Fibroblast of skin of right biceps (primary cell): Measurements from ENCODE around the gene KRTAP5-5.
A peak's percentile ranks its signal among the peaks of the same experiment; 100 is the strongest.
"Not testable (repeated sequence)": the region's sequence is repeated elsewhere in the genome, so short reads cannot be mapped to it uniquely, and the experiment has no call there.

Experiments used
- DNase-seq: peaks from one replicate; pipeline ENCODE4 v3.0.0-alpha.2; 2013

KRTAP5-5 gene

DNA sequence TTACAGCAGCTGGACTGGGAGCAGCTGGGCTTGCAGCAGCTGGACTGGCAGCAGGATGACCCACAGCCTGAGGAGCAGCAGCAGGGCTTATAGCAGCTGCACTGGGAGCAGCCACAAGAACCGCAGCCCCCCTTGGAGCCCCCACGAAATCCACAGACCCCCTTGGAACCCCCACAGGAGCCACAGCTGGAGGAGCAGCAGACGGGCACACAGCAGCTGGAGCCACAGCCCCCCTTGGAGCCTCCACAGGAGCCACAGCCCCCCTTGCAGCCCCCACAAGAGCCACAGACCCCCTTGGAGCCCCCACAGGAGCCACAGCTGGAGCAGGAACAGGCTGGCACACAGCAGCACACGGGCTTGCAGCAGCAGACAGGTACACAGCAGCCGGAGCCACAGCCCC is 21.7 kb upstream of the KRTAP5-5 start:
- not testable (repeated sequence) for DNase-seq

DNA sequence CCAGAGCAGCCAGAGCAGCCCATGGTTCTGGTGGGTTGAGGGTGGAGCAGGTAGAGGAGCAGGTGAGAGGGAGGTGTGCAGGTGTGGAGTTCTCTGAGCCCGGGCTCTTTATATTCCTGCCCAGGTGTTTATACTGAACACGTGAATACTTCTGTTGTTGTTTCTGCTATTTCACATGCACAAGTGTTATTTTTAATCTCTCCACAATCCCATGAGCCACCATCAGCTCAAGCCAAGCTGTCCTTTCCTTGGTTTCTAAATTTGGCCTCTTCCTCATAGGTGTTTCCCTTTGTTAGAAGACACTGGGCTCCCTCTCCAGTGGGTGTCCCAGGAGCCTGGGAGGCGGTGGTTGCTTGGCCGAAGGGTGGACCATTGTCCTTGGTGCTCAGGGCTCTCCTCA is 21.2 kb upstream of the KRTAP5-5 start, which contains the start of gene KRTAP5-3:
TSS of gene KRTAP5-3 (minus strand) at position 101 of the 400 bp plus-strand sequence. CDS start at position 23, 78 bp downstream.
- no peak for DNase-seq

DNA sequence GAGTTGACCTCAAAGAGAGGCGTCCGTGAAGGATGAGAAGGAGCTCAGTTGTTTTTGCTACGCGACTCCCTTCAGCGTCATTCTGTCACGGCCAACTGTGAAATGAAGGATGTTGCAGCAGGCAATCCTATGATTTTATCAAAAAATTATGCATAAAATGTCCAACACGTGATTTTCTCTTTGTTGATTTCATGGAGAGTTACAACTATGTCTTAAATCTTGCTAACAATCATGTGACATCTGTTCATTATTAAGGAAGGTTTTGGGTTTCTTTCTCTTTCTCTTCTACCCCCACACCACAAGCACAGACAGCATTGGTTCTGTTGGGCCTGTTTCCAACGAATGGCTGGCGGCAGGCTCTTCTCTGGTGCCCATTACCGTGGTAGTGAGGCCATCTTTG is 11.3 kb upstream of the KRTAP5-5 start:
- DNase-seq: peak; percentile 7

DNA sequence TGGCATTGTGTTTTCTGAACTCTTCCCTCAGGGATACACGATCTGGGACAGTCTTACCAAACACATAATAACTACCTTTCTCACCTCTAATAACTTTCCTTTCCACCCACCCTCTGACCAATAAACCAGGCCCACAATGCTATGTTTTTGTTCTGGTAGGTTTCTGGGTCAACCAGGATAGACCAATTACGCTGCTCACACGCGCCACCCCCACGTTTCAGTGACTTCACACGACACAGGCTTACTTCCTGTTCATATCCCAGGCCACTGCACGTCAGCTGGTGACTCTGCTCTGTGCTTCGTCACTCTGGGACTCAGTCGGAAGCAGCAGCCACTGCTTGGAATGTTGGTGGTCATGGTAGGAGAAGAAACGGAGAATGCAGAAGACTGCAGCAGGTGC is 10.1 kb upstream of the KRTAP5-5 start:
- peak; percentile 8 for DNase-seq

DNA sequence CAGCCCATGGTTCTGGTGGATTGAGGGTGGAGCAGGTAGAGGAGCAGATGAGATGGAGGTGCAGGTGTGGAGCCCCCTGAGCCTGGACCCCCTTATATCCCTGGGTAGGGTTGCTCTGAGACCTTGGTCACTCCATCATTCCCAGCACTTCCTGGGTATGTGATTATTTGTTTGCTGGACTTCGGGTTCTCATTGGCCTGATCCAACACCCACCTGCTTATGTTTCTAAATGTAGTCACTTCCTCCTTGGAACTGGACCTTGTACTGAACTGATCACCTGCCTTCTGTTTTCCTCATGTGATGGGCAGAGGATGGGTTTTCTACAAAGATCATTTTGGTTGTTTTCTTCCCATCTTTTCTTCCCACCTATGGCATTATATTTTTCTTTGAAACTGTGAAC is 7.5 kb upstream of the KRTAP5-5 start, which contains the start of gene KRTAP5-4:
TSS of gene KRTAP5-4 (minus strand) at position 53 of the 400 bp plus-strand sequence. CDS start at position 8, 45 bp downstream.
- DNase-seq: no peak

DNA sequence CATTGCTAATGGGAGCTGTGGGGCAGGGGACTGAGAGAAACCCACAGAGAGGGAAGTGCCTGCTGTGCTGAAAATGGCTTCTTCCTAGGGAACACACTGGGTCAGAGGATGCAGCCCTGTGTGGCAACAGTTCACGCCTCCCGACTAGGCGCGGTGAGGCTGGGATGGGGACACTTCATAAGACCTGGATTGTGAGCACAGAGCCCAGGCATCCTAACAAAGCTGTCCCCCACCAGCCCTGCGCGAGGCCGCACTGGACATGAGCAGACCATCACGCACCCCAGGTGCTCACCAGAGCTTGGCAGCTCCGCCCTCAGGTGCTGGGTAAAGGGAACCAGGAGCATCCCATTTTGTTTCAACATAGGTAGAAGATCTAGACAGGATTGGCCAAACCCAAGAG is 5.9 kb upstream of the KRTAP5-5 start:
- no peak for DNase-seq

DNA sequence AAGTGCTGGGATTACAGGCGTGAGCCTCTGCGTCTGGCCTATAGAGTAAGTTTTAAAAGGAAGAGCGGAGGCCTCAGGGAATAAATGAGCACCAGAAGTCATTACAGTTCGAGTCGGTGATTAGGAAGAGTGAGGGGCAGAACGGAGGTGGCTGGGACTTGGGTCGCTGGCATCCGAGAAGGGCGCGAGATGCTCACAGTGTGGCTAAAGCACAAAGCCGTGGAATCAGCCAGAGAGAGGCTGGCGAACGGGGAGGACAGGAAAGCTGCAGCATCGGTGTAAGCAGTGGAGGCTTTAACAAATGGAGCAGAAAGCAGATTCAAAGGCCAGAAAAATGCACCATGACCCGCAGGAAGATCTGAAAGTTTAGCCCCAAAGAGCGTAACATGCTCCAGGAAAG is 5.0 kb upstream of the KRTAP5-5 start:
- no peak for DNase-seq

DNA sequence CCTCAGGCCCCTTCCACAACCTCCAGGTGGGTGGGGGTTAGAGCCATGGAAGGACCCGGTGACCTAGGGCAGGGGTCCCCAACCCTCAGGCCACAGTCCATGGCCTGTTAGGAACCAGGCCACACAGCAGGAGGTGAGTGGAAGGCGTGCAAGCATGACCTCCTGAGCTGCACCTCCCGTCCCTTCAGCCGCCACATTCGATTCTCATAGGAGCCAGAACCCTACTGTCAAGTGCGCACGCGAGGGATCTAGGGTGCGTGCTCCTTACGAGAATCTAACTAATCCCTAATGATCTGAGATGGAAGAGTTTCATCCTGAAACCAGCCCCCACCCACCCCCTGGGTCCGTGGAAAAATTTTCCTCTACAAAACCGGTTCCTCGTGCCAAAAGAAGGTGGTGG is 4.0 kb upstream of the KRTAP5-5 start:
- DNase-seq: no peak

DNA sequence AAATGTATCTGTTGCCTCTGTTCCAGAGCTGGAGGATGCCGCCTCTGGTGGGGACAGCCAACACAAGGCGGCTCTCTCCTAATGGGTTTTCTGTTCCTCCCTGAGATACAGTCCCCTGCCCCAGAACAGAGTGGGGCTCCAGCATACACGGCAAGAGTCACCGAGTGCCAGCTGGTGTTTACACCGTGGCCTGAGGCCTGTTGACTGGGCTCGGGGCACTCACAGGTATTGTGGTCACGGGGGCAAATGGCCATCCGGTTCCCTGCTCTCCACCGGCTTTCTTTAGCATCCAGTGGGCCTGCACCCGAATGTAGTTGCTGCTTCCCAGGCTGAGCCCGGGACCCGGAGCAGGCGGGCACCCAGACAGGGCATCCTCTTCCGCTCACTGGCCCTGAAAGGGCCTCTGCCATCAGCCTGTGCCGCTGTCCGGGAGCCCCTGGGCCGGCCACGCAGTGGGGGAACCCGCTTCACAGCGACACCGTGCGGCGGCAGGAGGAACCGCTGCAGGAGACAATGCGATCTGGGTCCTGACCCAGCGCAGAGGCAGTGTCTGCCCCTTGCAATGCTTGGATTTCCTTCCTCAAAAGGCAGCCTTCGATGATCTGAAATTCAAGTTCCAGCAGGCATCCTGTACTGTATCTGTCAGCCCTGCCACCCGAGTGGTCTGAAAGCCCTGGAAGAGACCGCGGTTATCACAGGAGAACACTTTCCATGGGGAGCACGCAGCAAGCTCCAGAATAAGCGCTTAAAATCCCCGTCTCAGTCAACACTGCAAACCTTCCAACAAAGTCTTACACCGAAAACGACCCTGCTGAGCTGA is 859 bp upstream of the KRTAP5-5 start:
- DNase-seq: peak; percentile 14

DNA sequence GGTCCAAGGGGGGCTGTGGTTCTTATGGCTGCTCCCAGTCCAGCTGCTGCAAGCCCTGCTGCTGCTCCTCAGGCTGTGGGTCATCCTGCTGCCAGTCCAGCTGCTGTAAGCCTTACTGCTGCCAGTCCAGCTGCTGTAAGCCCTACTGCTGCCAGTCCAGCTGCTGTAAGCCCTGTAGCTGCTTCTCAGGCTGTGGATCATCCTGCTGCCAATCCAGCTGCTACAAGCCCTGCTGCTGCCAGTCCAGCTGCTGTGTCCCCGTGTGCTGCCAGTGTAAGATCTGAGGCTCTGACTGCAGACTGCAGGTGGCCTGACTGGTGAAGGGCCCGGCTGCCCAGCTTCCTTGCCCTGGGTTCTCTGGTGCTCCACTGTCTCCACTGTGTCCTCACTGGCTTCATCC is 696 bp downstream of the KRTAP5-5 start:
- DNase-seq: no peak

DNA sequence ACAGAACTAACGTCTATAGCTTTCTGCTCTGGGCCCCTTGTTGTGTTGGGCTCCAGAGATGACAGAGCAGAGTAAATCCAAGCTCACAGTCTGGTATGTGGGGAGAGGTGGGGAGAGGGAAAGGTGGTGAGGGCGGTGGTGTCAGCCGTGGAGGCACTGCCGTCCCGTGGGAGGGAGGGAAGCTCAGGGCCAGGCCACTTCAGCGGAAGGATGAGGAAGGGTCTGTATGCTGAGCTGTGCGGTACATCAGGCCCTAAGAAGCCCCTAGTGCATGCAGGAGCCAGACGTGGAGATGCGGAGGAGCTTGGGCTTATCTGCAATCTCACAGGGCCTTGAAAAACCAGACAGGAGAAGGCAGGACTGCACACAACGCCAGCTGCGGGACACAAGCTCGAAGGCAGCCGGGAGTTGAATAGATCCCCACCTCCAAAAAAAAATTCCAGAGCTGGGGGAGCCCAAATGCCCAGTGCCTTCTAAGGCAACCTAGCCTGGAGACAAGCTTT is 1.5 kb downstream of the KRTAP5-5 start:
- DNase-seq: no peak

DNA sequence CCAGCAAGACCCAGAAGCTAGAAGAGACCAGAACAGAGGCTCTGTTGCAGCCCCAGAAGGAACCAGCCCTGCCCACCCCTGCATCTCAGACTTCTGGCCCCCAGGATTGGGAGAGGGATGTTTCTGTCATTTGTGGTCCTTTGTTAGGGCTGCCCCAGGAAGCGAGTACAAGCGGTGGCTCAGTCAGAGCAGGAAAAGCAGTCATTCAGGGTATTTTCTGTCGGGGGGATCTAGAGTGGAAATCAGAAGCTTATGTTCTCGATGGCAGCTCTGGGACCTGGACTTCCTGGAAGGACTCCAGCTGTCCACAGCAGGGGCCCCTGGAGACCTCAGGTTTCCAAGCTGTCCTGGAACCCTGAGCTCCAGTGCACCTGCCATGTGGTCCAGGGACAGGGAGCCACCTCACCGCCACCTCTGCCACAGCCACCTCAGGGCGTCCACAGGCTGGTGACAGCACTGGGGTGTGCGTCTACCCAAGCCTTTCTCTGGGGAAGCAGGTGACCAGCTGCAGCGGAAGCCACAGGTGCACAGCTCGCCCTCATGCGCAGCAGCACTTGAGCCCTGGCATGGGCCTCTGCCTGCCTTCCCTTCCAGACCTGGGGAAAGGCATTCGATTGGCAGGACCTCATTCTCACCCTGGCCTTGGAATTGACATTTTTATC is 2.6 kb downstream of the KRTAP5-5 start:
- DNase-seq: no peak

DNA sequence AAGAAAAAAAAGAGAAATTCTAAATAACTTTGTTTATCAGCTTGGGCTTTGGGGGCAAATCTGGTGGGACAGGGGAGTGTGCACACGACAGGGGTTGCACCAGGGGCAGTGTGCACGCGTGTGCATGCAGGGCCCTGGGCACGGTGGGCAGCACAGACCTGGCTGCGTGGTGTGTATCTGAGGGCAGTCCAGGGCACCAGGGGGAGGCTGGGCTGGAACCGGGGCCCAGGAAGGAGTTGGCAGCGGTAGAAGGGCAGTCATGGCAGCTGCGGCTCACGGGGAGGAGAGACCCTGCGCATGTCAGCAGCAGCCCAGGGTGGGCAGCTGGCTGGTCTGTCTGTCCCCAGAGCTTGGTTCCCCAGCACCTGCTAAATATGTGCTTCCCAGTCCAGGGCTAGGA is 4.3 kb downstream of the KRTAP5-5 start:
- no peak for DNase-seq

DNA sequence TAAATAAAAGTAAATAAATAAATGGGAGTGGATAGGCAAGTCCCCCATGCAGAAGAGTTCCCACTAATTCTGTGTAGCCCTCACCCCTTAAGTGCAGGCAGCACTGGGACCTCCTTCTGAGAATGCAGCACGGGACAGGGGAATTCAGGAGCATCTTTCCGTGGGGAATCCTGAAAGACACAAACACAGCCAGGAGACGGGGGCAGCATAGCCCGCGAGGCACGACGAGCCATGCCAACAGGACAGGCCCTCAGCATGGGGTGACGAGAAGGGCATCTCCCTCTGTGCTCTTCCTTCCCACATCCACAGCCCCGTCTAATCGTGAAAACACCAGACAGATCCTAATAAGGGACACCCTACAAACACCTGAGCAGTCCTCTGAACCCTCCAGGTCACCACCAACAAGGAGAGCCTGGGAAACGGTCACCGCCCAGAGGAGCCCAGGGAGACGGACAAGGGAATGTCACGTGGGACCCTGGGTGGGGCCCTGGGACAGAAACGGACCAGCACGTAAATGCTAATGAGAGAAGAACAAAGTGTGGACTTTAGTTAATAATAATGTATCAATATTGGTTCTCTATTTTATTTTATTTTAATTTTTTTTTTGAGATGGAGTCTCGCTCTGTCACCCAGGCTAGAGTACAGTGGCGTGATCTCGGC is 6.8 kb downstream of the KRTAP5-5 start:
- no peak for DNase-seq

DNA sequence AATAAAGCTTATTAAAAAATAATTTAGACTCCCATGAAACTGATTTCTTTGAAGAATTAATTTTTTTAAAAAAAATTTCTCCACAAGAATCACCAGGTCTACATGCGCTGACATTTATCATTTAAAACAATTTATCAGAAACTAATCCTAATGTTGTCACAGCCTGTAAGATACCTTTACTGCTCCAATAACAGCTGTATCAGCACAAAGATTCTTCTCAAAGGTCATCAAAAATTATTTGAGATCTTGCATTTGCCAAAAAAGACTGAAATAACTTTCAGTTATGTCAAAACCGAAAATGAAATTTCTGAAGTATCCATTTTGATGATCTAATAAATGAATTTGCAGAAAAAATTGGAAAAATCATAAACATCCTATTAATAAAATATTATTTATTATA is 8.1 kb downstream of the KRTAP5-5 start:
- DNase-seq: no peak

DNA sequence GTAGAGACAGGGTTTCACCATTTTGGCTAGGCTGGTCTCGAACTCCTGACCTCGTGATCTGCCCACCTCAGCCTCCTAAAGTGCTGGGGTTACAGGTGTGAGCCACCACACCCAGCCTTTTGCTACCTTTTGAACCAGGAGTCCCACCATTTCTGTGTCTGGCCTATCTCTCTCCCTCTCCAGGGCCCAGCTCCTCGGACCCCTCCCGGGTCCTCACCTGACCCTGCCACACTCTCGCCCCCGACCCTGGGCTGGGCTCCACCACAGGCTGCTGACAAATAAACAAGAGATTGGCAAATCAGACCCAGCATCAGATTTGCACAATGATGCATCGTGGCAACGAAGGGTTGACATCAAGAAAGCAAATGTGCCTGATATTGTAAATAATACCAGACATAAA is 8.8 kb downstream of the KRTAP5-5 start:
- no peak for DNase-seq

DNA sequence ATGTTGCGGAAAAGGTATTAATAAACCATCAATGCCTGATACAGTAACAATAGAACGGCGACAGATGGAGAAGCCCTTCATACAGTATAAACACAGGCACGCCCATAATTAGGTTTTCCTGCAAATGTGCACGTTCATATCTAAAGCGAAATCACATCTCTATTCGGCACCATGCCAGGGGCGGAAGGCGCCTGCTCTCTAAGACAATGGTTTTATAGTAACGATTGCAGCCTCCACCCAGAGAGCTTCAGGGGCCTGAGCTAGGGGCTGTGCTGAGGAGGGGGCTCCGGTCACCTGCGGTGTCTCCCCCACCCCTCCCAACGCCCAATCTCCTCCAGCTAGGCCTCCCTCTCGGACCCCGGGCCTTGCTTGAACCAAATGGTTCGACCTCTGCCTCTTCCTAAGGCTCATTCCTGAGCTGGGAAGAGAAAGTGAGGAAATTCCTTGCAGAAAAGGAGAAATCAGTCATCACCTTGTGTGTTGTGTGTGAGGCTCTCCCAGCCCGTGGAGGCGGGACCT is 9.6 kb downstream of the KRTAP5-5 start:
- no peak for DNase-seq

DNA sequence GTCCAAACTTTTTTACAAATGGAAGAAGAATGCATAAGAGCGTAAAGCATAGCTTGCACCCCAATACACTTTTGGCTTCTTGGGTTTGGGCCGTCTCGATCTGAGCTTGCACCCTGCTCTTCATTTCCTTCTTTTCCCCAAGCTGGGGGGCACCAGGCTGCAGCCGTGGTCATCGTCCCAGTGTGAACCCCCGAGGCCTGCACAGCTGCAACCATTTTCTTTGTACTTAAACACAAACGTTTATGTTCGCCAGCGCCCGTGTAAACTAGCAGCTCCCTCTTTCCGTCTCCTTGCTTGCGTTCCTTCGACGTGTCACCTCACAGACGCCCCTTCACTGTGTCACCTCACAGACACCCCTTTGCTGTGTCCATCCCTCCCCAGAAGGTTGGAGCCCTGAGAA is 10.1 kb downstream of the KRTAP5-5 start:
- DNase-seq: no peak

DNA sequence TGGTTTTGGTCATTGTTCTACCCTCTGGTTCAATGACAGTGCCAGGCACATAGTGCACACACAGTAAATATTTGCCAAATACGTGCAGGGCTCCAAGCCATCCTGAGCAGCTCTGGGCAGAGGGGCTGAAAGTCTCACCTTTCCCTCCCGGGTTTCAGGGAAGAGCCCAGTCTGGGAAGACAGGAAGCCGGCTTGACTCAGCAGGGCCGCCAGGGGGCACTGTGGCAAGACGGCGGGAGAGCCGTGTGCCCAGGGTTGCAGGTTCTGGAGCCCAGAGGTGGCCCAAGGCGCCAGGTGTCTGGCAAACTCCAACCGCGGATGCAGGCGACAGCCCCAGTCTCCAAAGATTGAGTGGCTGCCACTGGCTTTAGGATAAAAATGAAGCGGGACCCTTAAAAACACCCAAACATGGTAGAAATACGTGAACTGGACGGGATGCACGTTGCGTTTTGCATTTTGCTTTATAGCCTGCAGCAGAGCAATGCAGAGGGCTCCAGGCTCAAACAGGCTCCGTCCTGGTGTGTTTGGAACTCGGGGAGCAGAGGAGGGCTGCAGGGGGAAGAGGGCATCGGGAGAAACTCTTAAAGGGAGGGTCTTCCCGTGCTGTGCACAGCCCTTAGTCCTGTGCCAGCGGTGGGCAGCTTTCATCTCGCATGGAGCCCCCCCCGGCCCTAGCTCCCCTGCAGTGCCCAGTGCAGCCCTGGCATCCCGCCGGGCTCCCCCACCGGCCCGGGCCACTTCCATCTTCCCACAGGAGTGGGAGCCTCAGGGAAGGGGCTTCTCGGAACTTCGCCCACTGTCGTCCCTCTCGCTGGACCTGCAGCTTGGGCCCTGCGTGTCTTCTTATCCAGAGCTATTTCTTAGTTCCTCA is 10.7 kb downstream of the KRTAP5-5 start:
- peak; percentile 3 for DNase-seq

DNA sequence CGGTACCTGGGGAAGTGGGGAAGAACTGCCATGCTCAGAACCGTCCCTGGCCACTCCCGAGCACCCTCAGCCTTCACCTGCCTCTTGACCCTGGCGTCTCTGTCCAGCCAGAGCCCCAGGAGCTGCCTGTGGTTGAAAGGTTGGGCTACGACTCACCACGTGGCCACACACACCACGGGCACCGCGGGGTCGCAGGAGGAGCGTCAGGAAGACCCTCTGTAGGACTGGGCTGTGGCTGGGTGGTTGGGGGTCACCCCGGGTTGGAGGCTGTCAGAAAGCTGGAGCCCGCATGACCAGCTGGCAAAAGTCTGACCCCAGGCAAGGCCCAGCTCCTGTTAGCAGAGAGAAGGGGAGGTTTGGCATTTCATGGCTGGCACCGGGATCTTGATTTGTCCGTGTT is 11.5 kb downstream of the KRTAP5-5 start:
- DNase-seq: no peak

DNA sequence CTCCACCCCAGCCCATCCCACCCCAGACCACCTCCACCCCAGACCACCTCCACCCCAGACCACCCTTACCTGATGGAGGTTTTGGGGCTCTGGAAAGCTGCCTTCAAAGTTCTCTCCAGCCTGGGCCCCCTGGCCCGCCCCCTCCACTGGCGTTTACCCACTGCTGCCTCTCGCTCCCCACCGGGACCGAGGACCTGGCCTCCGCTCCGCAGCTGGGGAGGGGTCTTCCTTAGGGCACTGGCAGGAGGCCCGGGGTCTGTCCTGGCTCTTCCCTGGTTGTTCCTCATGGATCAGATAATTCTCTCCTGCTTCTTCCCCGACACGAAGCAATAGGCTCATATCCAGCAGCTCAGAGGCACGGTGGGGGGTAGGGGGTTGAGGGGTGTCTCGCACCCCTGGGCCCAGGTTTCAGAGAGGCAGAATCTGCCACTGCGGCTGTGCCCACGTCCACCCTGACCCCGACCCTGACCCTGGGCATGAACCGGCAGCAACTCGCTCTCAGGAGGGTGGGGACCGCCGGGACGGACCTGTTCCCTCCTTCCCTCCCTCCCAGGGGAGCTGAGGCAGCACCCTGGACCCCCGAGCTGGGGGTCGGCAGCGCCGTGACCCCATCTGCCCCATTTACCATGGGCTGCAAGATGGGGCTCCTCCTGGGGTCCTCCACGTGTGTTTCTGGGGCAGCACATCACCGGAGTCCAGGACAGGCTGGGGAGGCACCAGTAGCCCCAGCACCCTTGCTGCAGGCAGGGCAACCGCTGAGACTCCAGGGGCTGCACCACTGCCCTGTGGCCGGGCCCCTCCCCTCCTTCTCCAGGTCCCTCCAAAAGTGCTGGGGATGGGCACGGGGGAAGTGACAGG is 12.9 kb downstream of the KRTAP5-5 start:
- no peak for DNase-seq
